Panc1 (cell line): ENCODE results near the gene RGS18. TPM values are rescaled to one million over a fixed set of nuclear protein-coding genes. Genes with fewer than 3 reads are reported as not detected.

Experiments used
- ATAC-seq: fragments of 200-7000 bp; cut with Tn5 transposase; 2 replicates; pipeline ENCODE4 v1.9.1; 2020; ENCODE audit warnings: mild to moderate bottlenecking, moderate library complexity
- BruUV-seq: library from RNA; stranded (reverse); fragments of 400-500 nt; replicated peaks from 2 replicates; lab custom pipeline; 2021; lab: Mats Ljungman, UMichigan
- CTCF ChIA-PET: fragments of 300-600 bp; sonication (Branson Sonifier 250); formaldehyde crosslinking; loops from one replicate; lab custom pipeline; 2022; ENCODE audit warnings: antibody characterized with exemption; lab: Charles Lee
- POLR2A ChIA-PET: fragments of 300-600 bp; sonication (Branson Sonifier 250); formaldehyde crosslinking; loops from one replicate; lab custom pipeline; 2022; ENCODE audit warnings: antibody characterized with exemption; lab: Charles Lee
- DNase-seq: peaks from one replicate; pipeline ENCODE4 v3.0.0-alpha.2; 2010; ENCODE audit warnings: low read depth, low spot score
- H3K27ac ChIP-seq: 2 replicates; pipeline ENCODE4 v1.5.1; 2011; ENCODE audit warnings: mild to moderate bottlenecking, low read length, inconsistent platforms
- H3K27me3 ChIP-seq: fragments of 200-500 bp; sonication (Bioruptor generic); 2 replicates; pipeline ENCODE4 v1.6.0; 2014; ENCODE audit warnings: low read length, inconsistent platforms; ENCODE audit not compliant: control insufficient read depth, insufficient read depth
- H3K36me3 ChIP-seq: fragments of 200-500 bp; sonication (Bioruptor generic); 2 replicates; pipeline ENCODE4 v1.5.1; 2014; ENCODE audit warnings: inconsistent platforms, mild to moderate bottlenecking, low read length, moderate library complexity; ENCODE audit not compliant: control insufficient read depth, insufficient read depth
- H3K4me1 ChIP-seq: 2 replicates; pipeline ENCODE4 v1.5.1; 2011; ENCODE audit warnings: inconsistent platforms, mild to moderate bottlenecking, low read length, moderate library complexity; ENCODE audit not compliant: control insufficient read depth, insufficient read depth
- H3K4me3 ChIP-seq, 2 experiments: 2 replicates each; pipeline ENCODE4 v1.5.1; 2011 to 2012; ENCODE audit warnings: low read depth in 2 of 2, low read length in 2 of 2, mild to moderate bottlenecking in 2 of 2, inconsistent platforms in 1 of 2, moderate library complexity in 1 of 2
- H3K9me3 ChIP-seq: fragments of 200-500 bp; sonication (Bioruptor generic); 2 replicates; pipeline ENCODE4 v1.5.1; 2014; ENCODE audit warnings: low read depth, mild to moderate bottlenecking, inconsistent platforms, low read length, moderate library complexity; ENCODE audit not compliant: control insufficient read depth, insufficient read depth
- POLR2AphosphoS5 ChIP-seq: IDR thresholded peaks from 2 replicates; pipeline ENCODE4 v1.6.1; 2012; ENCODE audit warnings: mild to moderate bottlenecking, low read depth, low read length, moderate library complexity
- SIN3A ChIP-seq: IDR thresholded peaks from 2 replicates; pipeline ENCODE4 v1.6.1; 2012; ENCODE audit warnings: low read depth, mild to moderate bottlenecking, low read length, moderate library complexity, borderline replicate concordance; ENCODE audit not compliant: insufficient read depth
- TCF7L2 ChIP-seq: IDR thresholded peaks from 2 replicates; pipeline ENCODE4 v1.6.1; 2011; ENCODE audit warnings: mild to moderate bottlenecking, low read depth, low read length, inconsistent platforms
- in situ Hi-C: cut with HindIII; loops from 2 replicates; pipeline ENCODE4 v1.10.0; 2016; ENCODE audit warnings: low sequenced_read_pairs, low pct_unique_long_range_greater_than_20kb
- intact Hi-C: fragments of 100-400 bp; cut with micrococcal nuclease; formaldehyde crosslinking; loops from one replicate; pipeline ENCODE4 v1.10.0; 2022; ENCODE audit not compliant: unreplicated experiment
- total RNA-seq: library from RNA; stranded (reverse); gene quantifications from one replicate; pipeline ENCODE4 v1.2.1, GENCODE V29; 2021; ENCODE audit not compliant: unreplicated experiment
- TF ChIP-seq, protein P1 (sequence below): fragments of 450-650 bp; IDR thresholded peaks from 2 replicates; pipeline ENCODE4 v1.5.1; 2017; ENCODE audit warnings: mild to moderate bottlenecking
- TF ChIP-seq, protein P2 (sequence below), 2 experiments: IDR thresholded peaks; 2 replicates each; pipeline ENCODE4 v1.6.1; 2011 to 2012; ENCODE audit warnings: low read depth in 2 of 2, control low read depth in 1 of 2, low read length in 1 of 2, mild to moderate bottlenecking in 1 of 2, moderate library complexity in 1 of 2; ENCODE audit not compliant: insufficient read depth in 1 of 2

The RGS18 gene
- total RNA-seq, 1 experiment from 2014 or later, result not detected

DNA sequence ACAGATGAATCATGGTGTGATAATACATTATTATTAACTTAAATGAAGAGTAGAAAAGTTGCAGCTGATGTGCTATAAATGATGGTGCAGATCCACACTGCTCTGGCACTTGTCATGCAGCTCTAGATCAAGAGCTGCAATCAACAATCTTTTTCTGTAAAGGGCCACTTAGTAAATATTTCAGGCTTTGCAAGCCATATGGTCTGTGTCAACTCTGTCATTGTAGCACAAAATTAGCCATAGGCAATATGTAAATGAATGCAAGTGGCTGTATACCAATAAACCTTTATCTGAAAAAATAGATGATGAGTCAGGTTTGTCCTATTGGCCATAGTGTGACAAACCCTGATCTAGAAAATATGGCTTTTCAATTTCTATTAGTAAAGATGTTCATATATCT, 66.6 kb downstream of the RGS18 start:
- Histone ChIP-seq H3K9me3 (0 out of 2 replicates have a peak, but pooled peaks cover 8% of the 10 kb centered on the region), H3K27me3 (no peaks in the 10 kb centered on the region), H3K27ac (no peak overlapping the region), H3K4me3 (no peak overlapping the region), H3K36me3 (no peaks in the 10 kb centered on the region), H3K4me1 (no peaks in the 10 kb centered on the region)
- ChIA-PET CTCF (no interaction called here), POLR2A (no interaction called here)
- no peak for ATAC-seq
- no TSS peak for BruUV-seq
- DNase-seq, result no peak
- in situ Hi-C loops (no loop called here), intact Hi-C loops (no loop called here)
- TF ChIP-seq, protein P1, sequence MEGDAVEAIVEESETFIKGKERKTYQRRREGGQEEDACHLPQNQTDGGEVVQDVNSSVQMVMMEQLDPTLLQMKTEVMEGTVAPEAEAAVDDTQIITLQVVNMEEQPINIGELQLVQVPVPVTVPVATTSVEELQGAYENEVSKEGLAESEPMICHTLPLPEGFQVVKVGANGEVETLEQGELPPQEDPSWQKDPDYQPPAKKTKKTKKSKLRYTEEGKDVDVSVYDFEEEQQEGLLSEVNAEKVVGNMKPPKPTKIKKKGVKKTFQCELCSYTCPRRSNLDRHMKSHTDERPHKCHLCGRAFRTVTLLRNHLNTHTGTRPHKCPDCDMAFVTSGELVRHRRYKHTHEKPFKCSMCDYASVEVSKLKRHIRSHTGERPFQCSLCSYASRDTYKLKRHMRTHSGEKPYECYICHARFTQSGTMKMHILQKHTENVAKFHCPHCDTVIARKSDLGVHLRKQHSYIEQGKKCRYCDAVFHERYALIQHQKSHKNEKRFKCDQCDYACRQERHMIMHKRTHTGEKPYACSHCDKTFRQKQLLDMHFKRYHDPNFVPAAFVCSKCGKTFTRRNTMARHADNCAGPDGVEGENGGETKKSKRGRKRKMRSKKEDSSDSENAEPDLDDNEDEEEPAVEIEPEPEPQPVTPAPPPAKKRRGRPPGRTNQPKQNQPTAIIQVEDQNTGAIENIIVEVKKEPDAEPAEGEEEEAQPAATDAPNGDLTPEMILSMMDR, result no peak
- no peak for TF ChIP-seq TCF7L2
- no peak for TF ChIP-seq POLR2AphosphoS5
- no peak for TF ChIP-seq SIN3A
- TF ChIP-seq, protein P2, sequence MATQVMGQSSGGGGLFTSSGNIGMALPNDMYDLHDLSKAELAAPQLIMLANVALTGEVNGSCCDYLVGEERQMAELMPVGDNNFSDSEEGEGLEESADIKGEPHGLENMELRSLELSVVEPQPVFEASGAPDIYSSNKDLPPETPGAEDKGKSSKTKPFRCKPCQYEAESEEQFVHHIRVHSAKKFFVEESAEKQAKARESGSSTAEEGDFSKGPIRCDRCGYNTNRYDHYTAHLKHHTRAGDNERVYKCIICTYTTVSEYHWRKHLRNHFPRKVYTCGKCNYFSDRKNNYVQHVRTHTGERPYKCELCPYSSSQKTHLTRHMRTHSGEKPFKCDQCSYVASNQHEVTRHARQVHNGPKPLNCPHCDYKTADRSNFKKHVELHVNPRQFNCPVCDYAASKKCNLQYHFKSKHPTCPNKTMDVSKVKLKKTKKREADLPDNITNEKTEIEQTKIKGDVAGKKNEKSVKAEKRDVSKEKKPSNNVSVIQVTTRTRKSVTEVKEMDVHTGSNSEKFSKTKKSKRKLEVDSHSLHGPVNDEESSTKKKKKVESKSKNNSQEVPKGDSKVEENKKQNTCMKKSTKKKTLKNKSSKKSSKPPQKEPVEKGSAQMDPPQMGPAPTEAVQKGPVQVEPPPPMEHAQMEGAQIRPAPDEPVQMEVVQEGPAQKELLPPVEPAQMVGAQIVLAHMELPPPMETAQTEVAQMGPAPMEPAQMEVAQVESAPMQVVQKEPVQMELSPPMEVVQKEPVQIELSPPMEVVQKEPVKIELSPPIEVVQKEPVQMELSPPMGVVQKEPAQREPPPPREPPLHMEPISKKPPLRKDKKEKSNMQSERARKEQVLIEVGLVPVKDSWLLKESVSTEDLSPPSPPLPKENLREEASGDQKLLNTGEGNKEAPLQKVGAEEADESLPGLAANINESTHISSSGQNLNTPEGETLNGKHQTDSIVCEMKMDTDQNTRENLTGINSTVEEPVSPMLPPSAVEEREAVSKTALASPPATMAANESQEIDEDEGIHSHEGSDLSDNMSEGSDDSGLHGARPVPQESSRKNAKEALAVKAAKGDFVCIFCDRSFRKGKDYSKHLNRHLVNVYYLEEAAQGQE (IDR thresholded peaks at IDR 0.05; ENCODE audit: insufficient read depth in 1 of 2, low read depth in 2 of 2, low read length in 1 of 2), result no peak

DNA sequence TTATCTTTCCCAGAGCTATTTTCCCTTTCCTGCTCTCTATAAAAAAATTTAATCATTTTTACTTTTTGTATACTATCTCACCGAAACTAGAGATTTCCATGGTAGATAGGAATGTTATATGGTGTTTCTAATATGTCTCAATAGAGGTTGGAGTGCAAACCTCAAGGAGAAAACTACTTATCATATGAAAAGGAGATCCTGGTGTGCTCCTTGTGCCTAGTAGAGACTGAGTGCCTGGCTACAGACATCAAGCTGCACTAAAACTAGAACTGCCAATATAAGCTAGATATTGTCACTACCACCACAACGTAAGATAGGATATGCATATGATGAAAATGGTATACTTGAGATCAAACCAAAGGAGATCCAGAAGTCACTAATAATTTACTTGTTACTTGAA, 67.0 kb downstream of the RGS18 start:
- ATAC-seq (no peak), DNase-seq (no peak)
- Histone ChIP-seq H3K9me3 (0 out of 2 replicates have a peak, but pooled peaks cover 8% of the 10 kb centered on the region), H3K27me3 (no peaks in the 10 kb centered on the region), H3K36me3 (no peaks in the 10 kb centered on the region), H3K4me1 (no peaks in the 10 kb centered on the region), H3K4me3 (no peak overlapping the region), H3K27ac (no peak overlapping the region)
- no peak for TF ChIP-seq POLR2AphosphoS5
- TF ChIP-seq, protein P2 (IDR thresholded peaks at IDR 0.05; ENCODE audit: insufficient read depth in 1 of 2, low read depth in 2 of 2, low read length in 1 of 2), result no peak
- TF ChIP-seq, protein P1, result no peak
- no peak for TF ChIP-seq SIN3A
- TF ChIP-seq TCF7L2, result no peak
- ChIA-PET POLR2A (no interaction called here), CTCF (no interaction called here)
- in situ Hi-C loops (no loop called here), intact Hi-C loops (no loop called here)
- BruUV-seq, result no TSS peak
